ENCODE measurements around the gene PAQR5. TPM values are rescaled to one million over a fixed set of nuclear protein-coding genes. Genes with fewer than 3 reads are reported as not detected.
"Not testable (repeated sequence)": the region's sequence is repeated elsewhere in the genome, so short reads cannot be mapped to it uniquely, and the experiment has no call there.

The PAQR5 gene
- polyA plus RNA-seq, 4 donors: 0.90 to 33.3 (median 31.8) TPM

- peak; percentile 82 to 90 (median 86) for DNase-seq (ENCODE audit: low read depth in 4 of 4, low spot score in 3 of 4)
Measured at GRCh38 chr15:69413822-69414700, 115.3 kb downstream of the PAQR5 start, which contains the start of gene KIF23. Gene KIF23 (plus strand): TSS chr15:69414349. CDS start chr15:69414466, 117 bp downstream.

GRCh38 chr15:69414701-69415167 lies 116.0 kb downstream of the PAQR5 start:
- DNase-seq (ENCODE audit: low read depth in 4 of 4, low spot score in 3 of 4): no peak

GRCh38 chr15:69415381-69415780 lies 116.7 kb downstream of the PAQR5 start:
- no peak for DNase-seq (ENCODE audit: low read depth in 4 of 4, low spot score in 3 of 4)

GRCh38 chr15:69417581-69417980 lies 118.9 kb downstream of the PAQR5 start:
- DNase-seq (ENCODE audit: low read depth in 4 of 4, low spot score in 3 of 4): no peak

GRCh38 chr15:69421498-69421897 lies 122.8 kb downstream of the PAQR5 start:
- no peak for DNase-seq (ENCODE audit: low read depth in 4 of 4, low spot score in 3 of 4)

- no peak for DNase-seq (ENCODE audit: low read depth in 4 of 4, low spot score in 3 of 4)
Measured at GRCh38 chr15:69422336-69422895, 123.7 kb downstream of the PAQR5 start.

GRCh38 chr15:69424001-69424400 lies 125.3 kb downstream of the PAQR5 start:
- no peak for DNase-seq (ENCODE audit: low read depth in 4 of 4, low spot score in 3 of 4)

- DNase-seq (ENCODE audit: low read depth in 4 of 4, low spot score in 3 of 4): no peak
Measured at GRCh38 chr15:69424748-69425413, 126.2 kb downstream of the PAQR5 start.

- DNase-seq (ENCODE audit: low read depth in 4 of 4, low spot score in 3 of 4): no peak
Measured at GRCh38 chr15:69433831-69434230, 135.1 kb downstream of the PAQR5 start.

GRCh38 chr15:69434238-69434637 lies 135.5 kb downstream of the PAQR5 start:
- DNase-seq (ENCODE audit: low read depth in 4 of 4, low spot score in 3 of 4): no peak

GRCh38 chr15:69434679-69435078 lies 136.0 kb downstream of the PAQR5 start:
- DNase-seq (ENCODE audit: low read depth in 4 of 4, low spot score in 3 of 4): no peak

GRCh38 chr15:69435985-69436384 lies 137.3 kb downstream of the PAQR5 start:
- no peak for DNase-seq (ENCODE audit: low read depth in 4 of 4, low spot score in 3 of 4)

GRCh38 chr15:69436951-69437350 lies 138.2 kb downstream of the PAQR5 start:
- DNase-seq (ENCODE audit: low read depth in 4 of 4, low spot score in 3 of 4): no peak

- no peak for DNase-seq (ENCODE audit: low read depth in 4 of 4, low spot score in 3 of 4)
Measured at GRCh38 chr15:69439623-69440022, 140.9 kb downstream of the PAQR5 start.

GRCh38 chr15:69443032-69443611 lies 144.4 kb downstream of the PAQR5 start:
- DNase-seq (ENCODE audit: low read depth in 4 of 4, low spot score in 3 of 4): no peak

GRCh38 chr15:69444686-69445085 lies 146.0 kb downstream of the PAQR5 start:
- DNase-seq (ENCODE audit: low read depth in 4 of 4, low spot score in 3 of 4): no peak

GRCh38 chr15:69446953-69447352 lies 148.2 kb downstream of the PAQR5 start:
- no peak for DNase-seq (ENCODE audit: low read depth in 4 of 4, low spot score in 3 of 4)

GRCh38 chr15:69450221-69450620 lies 151.5 kb downstream of the PAQR5 start:
- DNase-seq (ENCODE audit: low read depth in 4 of 4, low spot score in 3 of 4): not testable (repeated sequence)

GRCh38 chr15:69450968-69451695 lies 152.4 kb downstream of the PAQR5 start:
- DNase-seq (ENCODE audit: low read depth in 4 of 4, low spot score in 3 of 4): no peak

- no peak for DNase-seq (ENCODE audit: low read depth in 4 of 4, low spot score in 3 of 4)
Measured at GRCh38 chr15:69451951-69452691, 153.4 kb downstream of the PAQR5 start.

Data from left renal pelvis (tissue), 4 donors.